GM12874 (cell line): ENCODE measurements around the gene NLRP6.

Experiments used
- TF ChIP-seq, protein P1 (sequence below): IDR thresholded peaks from 2 replicates; pipeline ENCODE4 v1.5.1; 2011; ENCODE audit warnings: low read depth, mild to moderate bottlenecking, control low read depth, low read length, moderate library complexity; ENCODE audit not compliant: insufficient read depth

The NLRP6 gene

DNA sequence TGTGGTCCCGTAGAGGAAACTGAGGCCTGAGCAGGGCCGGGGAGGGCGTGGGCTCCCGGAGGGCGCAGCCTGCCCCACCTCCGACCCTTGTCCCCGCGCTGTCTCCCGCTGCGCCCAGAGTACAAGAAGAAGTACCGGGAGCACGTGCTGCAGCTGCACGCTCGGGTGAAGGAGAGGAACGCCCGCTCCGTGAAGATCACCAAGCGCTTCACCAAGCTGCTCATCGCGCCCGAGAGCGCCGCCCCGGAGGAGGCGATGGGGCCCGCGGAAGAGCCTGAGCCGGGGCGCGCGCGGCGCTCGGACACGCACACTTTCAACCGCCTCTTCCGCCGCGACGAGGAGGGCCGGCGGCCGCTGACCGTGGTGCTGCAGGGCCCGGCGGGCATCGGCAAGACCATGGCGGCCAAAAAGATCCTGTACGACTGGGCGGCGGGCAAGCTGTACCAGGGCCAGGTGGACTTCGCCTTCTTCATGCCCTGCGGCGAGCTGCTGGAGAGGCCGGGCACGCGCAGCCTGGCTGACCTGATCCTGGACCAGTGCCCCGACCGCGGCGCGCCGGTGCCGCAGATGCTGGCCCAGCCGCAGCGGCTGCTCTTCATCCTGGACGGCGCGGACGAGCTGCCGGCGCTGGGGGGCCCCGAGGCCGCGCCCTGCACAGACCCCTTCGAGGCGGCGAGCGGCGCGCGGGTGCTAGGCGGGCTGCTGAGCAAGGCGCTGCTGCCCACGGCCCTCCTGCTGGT, 1.9 kb downstream of the NLRP6 start:
- TF ChIP-seq, protein P1, sequence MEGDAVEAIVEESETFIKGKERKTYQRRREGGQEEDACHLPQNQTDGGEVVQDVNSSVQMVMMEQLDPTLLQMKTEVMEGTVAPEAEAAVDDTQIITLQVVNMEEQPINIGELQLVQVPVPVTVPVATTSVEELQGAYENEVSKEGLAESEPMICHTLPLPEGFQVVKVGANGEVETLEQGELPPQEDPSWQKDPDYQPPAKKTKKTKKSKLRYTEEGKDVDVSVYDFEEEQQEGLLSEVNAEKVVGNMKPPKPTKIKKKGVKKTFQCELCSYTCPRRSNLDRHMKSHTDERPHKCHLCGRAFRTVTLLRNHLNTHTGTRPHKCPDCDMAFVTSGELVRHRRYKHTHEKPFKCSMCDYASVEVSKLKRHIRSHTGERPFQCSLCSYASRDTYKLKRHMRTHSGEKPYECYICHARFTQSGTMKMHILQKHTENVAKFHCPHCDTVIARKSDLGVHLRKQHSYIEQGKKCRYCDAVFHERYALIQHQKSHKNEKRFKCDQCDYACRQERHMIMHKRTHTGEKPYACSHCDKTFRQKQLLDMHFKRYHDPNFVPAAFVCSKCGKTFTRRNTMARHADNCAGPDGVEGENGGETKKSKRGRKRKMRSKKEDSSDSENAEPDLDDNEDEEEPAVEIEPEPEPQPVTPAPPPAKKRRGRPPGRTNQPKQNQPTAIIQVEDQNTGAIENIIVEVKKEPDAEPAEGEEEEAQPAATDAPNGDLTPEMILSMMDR: no peak

DNA sequence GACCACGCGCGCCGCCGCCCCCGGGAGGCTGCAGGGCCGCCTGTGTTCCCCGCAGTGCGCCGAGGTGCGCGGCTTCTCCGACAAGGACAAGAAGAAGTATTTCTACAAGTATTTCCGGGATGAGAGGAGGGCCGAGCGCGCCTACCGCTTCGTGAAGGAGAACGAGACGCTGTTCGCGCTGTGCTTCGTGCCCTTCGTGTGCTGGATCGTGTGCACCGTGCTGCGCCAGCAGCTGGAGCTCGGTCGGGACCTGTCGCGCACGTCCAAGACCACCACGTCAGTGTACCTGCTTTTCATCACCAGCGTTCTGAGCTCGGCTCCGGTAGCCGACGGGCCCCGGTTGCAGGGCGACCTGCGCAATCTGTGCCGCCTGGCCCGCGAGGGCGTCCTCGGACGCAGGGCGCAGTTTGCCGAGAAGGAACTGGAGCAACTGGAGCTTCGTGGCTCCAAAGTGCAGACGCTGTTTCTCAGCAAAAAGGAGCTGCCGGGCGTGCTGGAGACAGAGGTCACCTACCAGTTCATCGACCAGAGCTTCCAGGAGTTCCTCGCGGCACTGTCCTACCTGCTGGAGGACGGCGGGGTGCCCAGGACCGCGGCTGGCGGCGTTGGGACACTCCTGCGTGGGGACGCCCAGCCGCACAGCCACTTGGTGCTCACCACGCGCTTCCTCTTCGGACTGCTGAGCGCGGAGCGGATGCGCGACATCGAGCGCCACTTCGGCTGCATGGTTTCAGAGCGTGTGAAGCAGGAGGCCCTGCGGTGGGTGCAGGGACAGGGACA, 2.7 kb downstream of the NLRP6 start:
- TF ChIP-seq, protein P1: no peak

DNA sequence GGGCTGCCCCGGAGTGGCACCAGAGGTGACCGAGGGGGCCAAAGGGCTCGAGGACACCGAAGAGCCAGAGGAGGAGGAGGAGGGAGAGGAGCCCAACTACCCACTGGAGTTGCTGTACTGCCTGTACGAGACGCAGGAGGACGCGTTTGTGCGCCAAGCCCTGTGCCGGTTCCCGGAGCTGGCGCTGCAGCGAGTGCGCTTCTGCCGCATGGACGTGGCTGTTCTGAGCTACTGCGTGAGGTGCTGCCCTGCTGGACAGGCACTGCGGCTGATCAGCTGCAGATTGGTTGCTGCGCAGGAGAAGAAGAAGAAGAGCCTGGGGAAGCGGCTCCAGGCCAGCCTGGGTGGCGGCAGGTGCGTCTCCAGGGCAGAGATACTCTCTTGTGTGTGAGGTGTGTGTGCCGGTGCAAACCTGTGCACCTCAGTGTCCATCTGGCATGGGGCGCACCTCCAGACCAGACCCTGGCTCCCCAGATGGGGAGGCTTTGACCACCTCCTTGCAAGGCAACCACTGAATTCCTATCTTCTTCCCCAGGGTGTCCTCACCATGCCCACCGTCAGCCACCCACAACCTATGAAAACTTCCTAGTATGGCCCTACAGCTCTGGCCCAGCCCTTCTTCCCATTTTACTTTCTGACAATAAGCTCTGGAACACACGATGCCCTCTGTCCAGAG, 3.4 kb downstream of the NLRP6 start:
- TF ChIP-seq, protein P1: no peak

DNA sequence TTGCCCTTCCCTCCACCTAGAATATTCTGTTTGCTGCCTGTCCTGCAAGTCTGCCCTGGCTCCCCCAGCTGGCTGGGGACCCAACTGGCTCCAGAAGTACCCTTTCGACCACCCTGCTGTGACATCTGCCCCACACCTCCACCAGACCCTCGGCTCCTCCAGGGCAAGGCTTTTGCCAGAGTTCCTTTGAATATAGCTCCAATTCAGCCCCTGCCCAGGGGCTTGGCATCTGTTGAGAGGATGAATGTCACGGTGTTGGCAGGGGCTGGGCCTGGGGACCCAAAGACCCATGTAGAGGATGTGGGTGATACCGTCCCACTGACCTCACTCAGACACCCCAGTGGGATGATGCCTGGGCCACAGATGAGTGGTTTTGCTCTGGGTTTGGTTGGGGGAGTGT, 4.0 kb downstream of the NLRP6 start:
- TF ChIP-seq, protein P1: no peak

DNA sequence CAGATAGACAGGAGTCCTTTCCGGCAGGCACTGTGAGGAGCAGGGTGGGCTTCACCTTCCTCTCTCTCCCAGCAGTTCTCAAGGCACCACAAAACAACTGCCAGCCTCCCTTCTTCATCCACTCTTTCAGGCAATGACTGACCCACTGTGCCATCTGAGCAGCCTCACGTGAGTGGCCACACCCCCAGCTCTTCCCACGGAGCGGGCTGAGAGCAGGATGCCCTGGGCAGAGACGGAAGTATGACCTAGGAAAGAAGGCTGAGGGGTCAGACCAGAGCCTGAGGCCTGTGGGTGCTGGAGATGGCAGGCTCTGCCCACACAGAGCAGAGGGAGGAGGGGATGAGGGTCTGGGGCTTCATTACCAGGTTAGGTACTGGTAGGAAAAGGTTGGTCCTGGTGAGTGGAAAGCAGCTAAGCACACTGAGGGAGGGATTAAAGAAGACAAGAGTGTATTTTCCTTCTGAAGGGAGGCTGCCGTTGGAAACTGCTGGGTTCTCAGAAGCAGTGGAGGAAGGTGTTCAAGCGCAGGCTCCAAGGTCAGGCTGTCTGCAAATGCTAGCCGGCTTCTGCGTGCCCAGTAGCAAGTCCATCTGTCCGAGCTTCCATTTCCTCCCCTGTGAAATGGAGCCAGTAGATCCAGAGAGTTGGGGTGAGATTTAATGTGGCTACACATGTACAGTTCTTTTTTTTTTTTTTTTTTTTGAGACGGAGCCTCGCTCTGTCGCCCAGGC, 4.6 kb downstream of the NLRP6 start:
- TF ChIP-seq, protein P1: no peak

DNA sequence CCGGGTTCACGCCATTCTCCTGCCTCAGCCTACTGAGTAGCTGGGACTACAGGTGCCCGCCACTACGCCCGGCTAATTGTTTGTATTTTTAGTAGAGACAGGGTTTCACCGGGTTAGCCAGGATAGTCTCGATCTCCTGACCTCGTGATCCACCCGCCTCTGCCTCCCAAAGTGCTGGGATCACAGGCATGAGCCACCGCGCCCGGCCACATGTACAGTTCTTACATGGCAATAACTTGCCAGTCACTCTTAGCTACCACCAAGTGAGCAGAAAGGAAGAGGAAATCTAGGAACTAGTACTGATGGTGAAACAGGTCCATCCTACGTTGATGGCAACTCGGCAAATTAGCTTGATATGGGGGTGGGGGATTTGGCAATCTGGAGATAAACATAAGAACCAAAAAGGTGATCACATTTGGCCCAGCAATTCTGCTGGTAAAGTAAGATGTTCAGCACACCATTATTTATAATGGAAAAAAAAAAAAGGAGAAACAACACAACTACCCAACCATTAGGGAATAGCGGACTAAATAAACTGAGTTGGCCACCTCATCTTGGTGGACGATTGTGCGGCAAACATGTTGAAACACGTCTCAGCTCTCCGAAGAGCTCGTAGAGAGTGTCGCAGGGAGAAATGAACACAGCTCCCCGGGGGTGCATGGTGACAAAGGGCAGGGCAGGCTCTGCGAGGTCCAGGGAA, 5.3 kb downstream of the NLRP6 start:
- TF ChIP-seq, protein P1: no peak
